NB4 (cell line): ENCODE measurements around the gene GAL3ST1.
A peak's percentile ranks its signal among the peaks of the same experiment; 100 is the strongest.
"Not testable (repeated sequence)": the region's sequence is repeated elsewhere in the genome, so short reads cannot be mapped to it uniquely, and the experiment has no call there.

Experiments
- DNase-seq: peaks from one replicate; pipeline ENCODE4 v3.0.0; 2010; ENCODE audit warnings: low read depth
- H3K4me3 ChIP-seq: one replicate; pipeline ENCODE4 v1.5.1; 2011; ENCODE audit warnings: mild to moderate bottlenecking, low read depth, low read length, moderate library complexity
- CTCF ChIP-seq: IDR thresholded peaks from one replicate; pipeline ENCODE4 v1.5.1; 2012; ENCODE audit warnings: low read depth, low read length
- MYC ChIP-seq: IDR thresholded peaks from 2 replicates; pipeline ENCODE4 v1.6.1; 2011; ENCODE audit warnings: low read depth, low read length
- POLR2A ChIP-seq: IDR thresholded peaks from 2 replicates; pipeline ENCODE4 v1.6.1; 2011; ENCODE audit warnings: mild to moderate bottlenecking; ENCODE audit not compliant: insufficient read length; ENCODE audit errors: extremely low read depth
- TF ChIP-seq, protein P1 (sequence below): IDR thresholded peaks from 2 replicates; pipeline ENCODE4 v1.6.1; 2011; ENCODE audit warnings: low read depth, low read length

GAL3ST1 gene

GRCh38 chr22:30541961-30542810 is 32.3 kb downstream of the GAL3ST1 start:
- no peak for DNase-seq
- H3K4me3 ChIP-seq = no peak overlapping the region
- TF ChIP-seq MYC = no peak
- TF ChIP-seq CTCF = no peak
- no peak for TF ChIP-seq POLR2A

GRCh38 chr22:30541511-30541910 is 33.0 kb downstream of the GAL3ST1 start:
- DNase-seq, H3K4me3 ChIP-seq: not testable (repeated sequence)

DNA sequence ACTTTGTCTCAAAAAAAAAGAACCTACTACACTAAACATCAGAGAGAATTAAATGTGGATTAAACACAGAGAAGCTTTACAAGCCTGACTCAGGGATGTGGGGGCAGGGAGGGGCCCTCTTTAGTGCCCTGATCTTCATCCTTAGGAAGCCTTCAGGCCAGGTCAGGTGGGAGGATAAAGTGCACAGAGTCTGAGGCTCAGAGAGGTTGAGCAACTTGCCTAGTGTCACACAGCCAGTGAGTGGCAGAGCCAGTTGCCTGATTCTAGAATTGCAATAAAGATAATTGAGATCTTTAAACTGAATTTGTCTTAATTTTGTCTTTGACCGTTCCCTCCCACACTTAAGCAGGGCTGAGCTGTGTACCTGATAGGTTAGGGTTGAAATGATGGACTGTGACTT is 35.1 kb downstream of the GAL3ST1 start:
- no peak overlapping the region for H3K4me3 ChIP-seq
- TF ChIP-seq MYC = no peak
- no peak for TF ChIP-seq POLR2A
- no peak for TF ChIP-seq CTCF
- DNase-seq = no peak

DNA sequence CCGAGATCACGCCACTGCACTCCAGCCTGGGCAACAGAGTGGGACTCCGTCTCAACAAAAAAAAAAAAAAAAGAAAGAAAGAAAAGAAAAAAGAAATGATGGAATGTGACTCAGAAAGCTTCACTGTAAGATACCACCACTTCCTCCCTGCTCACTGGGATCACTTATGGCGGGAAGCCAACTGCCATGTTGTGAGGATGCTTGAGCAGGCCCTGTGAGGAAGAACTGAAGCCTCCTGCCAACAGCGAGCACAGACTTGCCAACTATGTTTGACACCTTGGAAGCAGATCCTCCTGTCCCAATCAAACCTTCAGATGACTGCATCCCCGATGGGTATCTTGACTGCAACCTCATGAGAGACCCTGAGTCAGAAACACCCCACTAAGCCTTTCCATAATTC is 36.2 kb downstream of the GAL3ST1 start:
- no peak for TF ChIP-seq POLR2A
- TF ChIP-seq MYC = no peak
- TF ChIP-seq, protein P1, sequence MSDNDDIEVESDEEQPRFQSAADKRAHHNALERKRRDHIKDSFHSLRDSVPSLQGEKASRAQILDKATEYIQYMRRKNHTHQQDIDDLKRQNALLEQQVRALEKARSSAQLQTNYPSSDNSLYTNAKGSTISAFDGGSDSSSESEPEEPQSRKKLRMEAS = no peak
- no peak for TF ChIP-seq CTCF
- no peak for DNase-seq
- H3K4me3 ChIP-seq = no peak overlapping the region

DNA sequence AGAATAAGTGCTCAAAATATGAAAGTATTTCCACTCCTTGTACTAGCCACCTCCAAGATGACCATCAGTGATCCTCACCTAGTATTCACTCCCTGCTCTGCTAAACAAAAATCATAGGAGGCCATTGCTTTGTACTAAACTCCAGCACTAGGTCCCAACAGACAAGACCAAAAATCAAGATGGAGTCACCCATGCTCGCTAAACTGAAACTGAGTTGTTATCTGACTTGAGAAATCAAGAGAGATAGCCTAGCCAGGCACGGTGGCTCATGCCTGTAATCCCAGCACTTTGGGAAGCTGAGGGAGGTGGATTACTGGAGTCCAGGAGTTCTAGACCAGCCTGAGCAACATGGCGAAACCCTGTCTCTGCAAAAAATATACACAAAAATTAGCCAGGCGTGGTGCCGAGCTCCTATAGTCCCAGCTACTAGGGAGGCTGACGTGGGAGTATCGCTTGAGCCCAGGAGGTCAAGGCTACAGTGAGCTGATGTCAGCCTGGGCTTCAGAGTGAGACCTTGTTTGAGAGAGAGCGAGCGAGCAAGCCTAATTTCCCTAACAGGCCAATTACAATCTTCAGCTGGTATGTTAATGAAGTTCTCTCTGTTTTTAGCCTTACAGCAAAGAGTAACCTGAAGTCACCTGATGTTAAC is 37.3 kb downstream of the GAL3ST1 start:
- no peak overlapping the region for H3K4me3 ChIP-seq
- TF ChIP-seq CTCF (no peak), POLR2A (no peak)
- DNase-seq = no peak

DNA sequence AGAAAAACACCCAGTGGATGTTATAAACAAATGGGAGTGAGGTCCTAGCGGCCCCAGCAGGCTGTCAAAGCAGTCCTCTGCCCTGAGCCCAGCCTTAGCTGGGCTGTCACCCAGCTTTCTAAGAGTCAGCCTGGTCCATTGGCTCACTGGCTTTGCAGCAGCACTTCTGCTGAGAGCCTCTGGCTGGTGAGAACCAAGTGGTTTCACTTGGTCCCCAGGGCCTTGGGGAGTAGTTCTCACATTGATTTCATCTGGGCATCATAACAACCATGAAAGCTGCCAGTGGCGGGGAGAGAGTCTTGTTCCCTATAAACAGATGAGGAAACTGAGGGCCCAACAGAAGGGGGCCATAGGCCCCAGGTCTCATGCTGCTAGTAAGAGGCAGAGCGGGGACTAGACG is 39.3 kb downstream of the GAL3ST1 start:
- TF ChIP-seq MYC = no peak
- TF ChIP-seq CTCF = no peak
- no peak for TF ChIP-seq POLR2A
- TF ChIP-seq, protein P1 = no peak
- no peak overlapping the region for H3K4me3 ChIP-seq
- peak; percentile 46 for DNase-seq
